Measurements from ENCODE around the gene KCNMA1.

KCNMA1 gene

DNA sequence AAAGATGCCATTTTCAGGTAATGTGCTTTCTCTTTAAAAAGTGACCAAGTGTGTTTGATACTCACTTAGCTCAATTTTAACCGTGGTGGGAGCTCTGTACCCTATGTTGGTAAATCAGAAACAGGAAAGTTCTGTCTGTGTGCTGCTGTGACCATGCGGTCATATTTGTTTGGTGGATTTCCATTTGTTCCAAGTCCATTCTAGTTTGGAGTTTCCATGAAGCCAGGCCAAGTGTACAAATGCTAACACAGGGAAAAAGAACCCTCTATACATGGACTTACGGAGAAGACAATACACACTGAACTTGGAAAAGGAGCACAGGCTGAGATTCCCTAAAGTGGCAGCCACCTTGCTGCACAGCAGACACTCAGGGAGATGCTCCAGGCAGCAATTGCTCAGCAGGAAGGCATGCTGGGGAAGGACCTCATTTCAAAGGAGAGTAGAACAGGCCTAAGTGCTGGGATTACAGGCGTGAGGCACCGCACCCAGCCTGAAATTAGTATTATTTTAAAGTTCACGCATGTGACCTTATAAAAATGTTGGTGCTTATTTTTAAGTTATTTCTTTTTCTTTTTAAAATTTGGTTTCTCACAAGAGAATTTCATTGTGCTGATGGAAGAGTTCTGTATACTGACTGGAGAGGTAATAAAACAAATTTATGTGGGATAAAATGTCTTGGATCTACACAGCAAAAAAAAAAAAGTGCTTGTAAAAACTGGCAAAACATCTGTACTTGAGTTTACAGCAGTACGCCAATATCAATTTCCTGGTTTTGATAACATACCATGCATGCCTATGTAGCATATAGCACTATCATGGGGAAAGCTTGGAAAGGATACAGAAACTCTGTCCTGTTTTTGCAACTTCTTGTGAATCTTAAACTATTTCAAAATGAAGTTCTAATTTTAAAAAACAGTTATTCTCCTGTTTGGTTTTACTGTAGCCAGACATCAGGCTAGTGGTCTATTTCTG is 436.2 kb downstream of the KCNMA1 start:
- peak; percentile 50 for DNase-seq

DNA sequence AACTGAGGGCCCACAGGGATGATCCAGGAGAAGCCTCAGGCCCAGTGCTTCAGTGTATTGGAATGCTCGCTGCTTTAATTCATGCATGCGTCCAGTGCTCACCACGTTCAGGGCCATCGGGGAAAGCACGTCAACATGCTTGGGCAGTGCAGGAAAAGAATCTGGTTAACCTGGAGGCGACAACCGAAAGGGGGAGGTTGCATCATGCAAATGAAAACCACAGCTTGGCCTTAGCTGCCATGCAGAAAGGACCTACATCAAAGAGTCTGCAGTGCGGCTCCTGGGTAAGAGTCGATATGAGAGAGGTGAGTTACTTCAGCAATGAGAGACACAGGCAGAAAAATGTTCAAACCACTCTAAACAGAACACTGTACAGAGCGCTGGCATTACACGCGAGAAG is 440.1 kb downstream of the KCNMA1 start:
- DNase-seq = no peak

DNA sequence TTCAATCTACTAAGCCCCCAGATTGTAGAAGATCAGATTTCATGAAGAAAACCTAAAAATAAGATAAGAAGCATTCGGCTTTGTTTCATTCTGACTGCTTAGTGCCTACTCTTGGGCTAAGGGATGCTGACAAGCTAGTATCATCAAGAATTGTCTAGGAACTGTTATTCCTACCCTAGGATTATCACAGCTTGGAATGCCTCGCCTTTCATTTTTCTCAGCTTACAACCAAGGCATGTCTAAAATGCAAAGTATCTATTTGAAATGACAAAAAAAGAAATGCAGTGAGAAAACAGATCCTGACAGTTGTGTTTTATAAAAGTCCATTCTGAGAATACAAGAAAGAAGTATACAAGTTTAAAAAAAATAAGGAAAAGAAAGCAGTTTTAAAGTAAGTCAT is 441.0 kb downstream of the KCNMA1 start:
- no peak for DNase-seq

DNA sequence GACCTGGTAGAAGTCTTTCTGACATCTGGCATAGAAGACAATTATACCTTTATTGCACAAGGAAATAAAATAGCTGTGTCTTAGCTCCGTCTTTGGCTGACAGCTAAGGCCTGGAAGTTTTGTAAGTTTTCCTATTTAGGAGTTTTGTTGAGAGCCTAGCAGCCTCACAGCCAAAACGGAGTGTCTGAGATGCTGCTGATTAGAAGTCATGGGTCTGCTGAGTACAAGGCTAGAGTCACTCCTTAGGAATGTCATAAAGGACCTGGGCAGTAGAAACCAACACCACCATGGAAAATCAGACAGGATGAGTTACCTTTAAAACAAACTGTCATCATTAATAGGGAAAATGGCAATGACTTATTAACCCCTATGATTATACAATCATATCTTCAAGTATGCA is 442.5 kb downstream of the KCNMA1 start:
- peak; percentile 97 for DNase-seq

DNA sequence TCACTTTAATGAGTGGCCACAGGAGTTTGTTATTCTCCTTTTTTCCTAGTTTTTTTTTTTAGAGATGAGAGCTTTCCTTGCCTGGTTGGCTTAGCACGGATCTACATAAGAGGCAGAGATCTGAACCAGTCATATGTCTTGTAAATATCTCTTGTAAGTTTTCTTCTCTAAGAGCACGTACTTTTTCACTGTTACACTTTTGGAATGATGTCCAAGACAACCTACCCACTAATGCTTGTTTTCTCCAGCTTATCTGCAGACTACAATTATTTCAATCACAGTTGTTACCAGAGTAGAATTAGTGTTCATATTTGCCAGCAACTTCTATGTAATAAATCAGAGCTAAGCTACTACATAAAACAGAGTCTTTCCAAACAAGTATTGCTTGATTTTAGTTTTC is 444.6 kb downstream of the KCNMA1 start:
- no peak for DNase-seq

DNA sequence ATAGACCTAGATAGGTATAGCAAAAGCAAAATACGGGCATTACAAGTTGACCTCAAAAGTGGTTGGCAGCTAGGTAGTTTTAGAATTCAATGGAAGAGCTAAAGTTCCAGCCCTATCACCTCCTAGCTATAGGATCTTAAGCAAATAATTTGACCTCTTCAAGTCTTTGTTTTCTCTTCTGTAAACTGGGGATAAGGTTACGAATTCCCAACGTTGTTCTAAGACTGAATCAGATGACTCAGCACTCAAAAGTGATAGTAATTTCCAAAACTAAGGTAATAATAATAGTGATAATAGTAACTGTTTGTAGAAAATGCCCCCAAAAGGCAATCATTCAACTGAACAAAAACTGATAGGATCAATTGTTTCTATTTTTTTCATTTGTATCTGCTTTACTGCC is 445.2 kb downstream of the KCNMA1 start:
- no peak for DNase-seq

DNA sequence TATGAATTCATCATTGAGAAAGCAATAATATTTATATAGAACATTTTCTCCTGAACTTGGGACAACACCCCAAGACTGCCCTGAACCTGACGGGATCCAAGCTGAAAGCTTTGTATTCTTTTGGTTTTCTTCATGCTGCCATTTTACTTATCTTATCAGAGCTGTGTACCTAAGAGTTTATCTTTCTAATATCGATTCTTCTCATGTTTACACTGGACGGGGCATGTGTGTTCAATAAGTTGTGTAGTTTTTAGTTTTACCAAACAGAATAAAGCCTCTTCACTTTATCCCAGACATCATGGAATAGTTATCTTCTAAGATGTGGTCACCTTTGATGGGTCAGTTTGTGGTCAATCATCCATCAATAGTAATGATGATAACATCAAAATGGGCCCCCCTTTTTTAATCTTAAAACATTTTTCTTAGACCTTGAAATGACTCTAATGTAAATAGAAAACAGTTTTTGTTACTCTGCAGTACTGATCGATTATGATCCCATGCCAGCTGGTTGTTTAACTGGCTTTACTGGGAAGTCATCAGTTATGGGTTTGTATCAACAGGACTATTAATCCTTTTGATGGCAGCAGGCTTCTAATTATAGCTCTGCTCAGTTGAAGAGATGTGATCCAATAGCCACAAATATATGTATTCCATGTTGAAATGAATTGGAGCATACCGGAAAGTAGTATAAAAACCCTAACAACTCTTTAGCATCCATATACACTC is 446.1 kb downstream of the KCNMA1 start:
- DNase-seq = no peak

DNA sequence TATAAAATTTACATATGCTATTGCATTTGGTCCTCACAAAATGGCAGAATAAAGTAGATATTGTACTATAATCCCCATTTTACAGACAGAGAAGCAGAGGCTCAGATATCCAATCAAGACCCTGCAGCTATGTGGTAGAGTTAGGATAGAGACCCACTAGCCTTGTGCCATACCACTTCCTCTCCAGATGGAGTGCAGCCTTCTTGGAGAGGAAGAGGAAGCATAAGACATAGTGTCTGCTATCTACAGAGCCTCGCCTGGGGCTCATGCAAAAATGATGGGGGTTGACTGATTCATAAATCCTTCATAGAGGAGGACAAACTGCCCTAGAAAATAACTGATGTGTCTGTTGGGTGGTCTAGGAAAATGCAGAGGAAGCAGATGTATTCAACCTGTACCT is 447.3 kb downstream of the KCNMA1 start:
- DNase-seq = no peak

DNA sequence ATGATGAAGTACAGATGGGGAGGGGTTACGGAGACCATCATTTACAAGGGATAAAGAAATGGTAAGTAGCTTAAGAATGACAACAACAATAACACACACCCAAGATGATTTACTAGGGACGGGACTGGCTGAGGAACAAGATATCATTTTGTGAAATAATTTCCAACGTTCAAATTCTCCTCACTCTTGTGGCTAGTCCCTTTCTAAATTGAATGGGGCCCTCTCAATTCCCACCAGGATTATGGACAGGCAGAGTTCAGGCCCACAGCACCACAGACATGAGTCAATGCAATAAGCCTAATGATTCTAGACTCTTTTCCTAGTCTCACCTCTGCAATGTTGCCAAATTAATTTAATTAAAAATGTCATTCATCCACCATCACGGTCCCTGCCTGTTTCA is 448.1 kb downstream of the KCNMA1 start:
- DNase-seq = no peak

DNA sequence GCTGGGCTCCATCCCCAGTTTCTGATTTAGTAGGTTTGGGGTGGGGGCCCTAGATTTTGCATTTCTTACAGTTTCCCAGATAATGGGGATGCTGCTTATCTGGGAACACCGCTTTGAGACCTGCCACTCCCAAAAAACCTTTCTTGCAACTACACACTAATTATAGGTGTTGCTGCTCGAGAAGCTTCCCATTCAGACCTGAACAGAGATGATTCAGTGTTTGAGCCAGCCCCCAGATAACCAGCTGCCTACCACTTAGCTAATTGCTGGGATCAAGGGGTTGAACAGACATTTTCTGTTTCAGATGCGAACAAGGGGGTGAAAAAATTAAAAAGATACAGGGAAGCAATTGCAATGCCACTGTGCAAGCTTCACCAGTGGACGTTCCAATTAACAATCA is 448.5 kb downstream of the KCNMA1 start:
- no peak for DNase-seq

DNA sequence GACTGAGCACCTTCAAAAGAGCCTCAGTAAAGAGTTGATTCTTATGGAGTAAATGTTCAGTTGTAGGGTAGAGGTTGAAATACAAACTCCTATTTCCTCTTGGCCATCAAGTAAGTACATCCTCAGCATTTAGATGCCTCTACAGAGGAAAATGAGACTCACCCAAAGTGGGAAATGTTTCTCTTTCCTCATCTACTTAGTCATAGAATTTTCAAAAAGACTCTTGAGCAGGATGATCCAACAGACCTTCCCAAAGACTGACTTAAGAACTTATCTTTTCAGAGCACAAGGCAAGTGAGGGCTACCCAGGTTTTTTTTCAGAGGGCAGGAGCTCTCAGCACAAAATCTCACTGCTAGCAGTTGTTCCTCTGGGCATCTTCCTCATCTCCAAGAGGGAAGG is 449.1 kb downstream of the KCNMA1 start:
- peak; percentile 39 for DNase-seq

DNA sequence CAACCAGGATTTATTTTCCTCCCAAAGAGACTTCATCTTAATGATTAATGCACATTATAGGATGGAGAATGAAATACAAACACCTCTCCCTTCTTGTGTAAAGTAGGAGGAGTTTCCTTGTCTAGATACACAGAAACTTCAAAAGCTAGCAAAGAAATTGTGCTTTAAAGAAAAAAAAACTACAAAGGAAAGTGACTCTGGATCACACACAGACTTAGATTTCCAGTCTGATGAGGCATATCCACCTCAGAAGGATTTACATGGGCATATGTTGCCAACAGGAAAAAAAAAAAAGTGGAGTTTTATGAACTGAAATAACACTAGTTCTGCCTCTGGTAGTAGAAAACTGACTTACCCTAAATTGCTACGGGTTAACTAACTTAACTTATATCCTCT is 449.6 kb downstream of the KCNMA1 start:
- no peak for DNase-seq

DNA sequence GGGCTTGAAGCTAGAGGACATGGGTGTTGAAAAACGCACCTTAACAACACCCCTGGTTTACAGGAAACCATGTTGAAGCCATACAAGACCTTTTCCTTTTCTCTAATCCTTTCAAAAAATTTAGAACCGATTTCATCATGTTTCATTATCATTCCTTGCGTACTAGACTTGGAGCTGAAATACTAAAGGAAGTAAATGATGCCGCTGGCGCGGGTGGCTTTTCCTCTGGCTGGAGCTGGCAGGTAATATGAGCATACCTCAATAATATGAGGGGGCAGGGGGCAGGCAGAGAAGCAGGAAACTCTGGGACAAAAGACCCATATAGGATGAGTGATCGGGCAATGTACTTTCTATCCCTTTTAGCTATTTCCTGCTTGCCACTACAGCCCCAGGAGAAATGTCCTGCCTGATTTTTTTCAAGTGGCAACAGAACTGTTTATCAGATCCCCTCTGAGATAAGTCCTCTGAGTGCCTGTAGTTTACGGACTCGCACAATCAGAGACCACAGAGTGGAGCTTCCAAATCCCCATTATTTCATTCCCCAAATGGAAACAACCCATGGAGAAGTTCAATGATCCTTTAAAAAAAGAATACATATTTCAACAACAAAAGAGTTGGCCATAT is 450.1 kb downstream of the KCNMA1 start:
- DNase-seq = no peak

DNA sequence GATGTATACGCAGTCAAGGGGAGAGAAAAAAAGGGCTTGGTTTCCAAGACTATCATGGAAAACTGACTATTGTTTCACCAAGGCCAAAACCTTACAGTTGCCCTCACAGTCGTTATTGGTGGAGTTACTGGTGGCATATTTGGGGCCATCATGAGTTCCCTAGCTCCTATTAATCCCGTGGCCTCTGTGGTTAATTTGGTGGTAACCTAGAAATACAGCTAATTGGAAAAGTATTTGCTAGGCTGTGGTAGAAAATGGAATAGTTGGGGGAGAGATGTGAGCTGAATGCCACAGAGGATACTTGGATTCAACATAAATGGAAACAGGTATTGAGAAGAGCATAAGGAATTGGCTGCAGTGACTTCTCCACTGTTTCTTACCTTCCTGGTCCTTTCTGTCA is 450.7 kb downstream of the KCNMA1 start:
- DNase-seq = peak; percentile 72

DNA sequence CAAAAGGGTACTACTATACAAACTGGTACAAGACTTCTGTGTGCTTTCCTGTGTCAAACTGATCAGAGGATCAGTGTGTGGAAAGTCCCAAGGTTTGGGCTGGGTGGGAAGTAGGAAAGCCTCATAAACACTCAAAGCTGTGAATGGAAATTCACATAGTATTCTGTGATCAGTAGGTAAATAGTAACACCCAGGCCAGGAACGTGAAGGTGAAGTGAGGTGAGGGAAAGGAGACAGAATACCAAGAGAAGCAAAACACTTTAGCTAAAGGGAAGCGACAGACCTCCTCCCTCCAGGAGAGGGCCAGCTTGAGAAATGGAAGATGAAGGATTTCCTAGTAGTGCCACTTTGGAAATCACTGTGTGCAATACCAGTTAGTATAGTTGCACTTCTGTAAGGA is 451.9 kb downstream of the KCNMA1 start:
- DNase-seq = no peak

DNA sequence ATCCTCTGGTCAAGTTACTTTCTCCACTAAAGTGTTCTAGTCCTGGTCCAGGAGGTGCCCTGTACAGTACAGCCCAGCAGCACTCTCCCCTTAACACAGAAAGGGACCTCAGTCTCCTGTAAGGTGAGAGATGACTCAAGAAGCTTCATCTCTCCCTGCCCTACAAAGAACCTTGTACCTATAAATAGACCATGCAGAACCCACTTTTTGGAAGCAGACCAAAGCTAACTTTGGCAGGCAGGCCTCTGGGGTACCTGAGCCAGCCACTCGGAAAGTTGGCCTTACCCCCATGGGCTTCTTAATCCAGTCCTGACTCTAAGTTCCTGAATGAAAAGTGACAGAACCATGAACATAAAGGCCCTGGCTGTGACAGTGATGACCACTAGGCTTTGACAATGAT is 454.8 kb downstream of the KCNMA1 start:
- no peak for DNase-seq

DNA sequence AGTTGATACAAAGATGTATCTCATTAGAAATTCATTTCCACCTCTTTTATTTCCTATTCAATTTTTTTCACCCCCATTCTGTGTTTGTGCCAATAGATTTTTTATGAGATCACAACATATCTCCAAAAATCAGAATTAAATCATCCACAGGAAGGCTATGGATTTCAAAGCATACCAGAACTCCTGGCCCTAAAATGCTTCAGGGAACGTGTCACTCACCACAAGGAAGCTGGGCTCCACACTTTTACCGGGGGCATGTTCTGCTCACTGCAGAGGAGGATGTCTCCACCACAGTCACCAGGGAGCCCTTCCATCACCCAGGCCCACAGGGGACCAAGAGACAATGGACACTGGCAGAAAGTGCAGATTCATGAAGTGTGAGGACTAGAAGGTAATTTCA is 456.8 kb downstream of the KCNMA1 start:
- DNase-seq = peak; percentile 76

DNA sequence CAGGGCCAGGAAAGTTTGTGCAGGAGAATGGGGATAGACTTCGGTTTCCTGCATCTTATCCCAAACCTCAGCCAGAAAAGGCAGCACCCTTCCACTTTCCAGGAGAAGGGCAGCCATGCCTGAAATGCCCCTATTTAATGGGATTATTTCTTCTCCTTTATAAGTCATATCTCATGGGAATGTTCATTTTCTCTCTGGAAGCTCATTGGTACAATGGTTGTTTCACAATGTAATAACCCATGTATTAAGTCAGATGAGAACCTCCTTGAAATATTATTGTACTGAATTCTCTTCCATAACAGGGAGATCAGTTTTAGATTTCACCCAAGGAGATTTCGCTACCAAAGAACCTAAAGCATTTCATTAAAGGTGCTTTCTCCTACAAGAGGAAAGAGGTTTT is 457.5 kb downstream of the KCNMA1 start:
- no peak for DNase-seq

DNA sequence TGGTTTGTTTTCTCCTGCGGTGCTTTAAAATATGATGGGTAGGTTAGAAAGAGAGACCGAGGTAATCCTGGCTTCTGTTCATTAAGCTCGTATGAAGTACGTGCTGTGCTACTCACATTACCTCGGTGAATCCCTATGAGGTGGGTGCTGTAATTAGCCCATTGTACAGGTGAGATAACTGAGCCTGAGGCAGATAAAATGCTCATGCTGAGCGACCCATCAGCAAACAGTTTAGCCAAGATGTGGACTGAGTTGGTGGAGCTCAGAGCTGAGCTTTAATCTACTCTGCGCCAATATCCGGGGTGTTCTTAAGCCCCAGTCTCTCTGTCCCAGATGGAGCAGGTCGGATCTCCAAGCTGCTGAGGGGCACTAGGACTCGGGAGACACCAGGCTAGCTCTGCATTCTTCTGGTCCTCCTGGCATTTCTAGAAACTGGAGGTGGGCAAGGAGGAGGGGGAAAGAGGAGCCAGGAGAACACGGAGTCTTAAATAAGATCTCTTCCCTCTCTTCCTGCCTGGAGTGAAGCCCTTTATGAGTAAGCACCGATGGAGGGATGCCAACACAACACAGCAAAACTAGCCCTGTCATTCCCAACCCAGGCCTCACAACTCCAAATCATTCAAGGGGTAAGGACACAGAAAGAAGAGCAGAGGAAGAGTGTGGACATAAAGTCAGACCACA is 458.5 kb downstream of the KCNMA1 start:
- DNase-seq = peak; percentile 96

DNA sequence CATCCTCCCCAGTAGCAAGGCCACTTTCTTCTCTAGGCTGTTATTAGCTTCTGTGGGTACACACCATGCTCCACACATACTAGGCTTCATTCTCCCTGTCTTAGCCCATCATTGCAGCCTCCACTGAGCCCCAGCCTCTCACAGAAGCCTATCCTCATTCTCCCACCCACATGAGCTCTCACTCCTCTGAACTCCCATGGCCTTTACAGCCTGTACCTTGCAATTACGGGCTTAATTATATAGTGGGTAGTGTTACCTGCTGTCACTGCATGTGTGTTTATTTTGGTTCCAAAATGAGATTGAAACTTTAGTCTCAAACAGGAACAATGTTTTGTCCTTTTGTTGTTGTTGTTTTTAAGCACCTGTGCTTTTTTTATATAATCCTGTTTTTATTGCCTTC is 460.0 kb downstream of the KCNMA1 start:
- DNase-seq = no peak

DNA sequence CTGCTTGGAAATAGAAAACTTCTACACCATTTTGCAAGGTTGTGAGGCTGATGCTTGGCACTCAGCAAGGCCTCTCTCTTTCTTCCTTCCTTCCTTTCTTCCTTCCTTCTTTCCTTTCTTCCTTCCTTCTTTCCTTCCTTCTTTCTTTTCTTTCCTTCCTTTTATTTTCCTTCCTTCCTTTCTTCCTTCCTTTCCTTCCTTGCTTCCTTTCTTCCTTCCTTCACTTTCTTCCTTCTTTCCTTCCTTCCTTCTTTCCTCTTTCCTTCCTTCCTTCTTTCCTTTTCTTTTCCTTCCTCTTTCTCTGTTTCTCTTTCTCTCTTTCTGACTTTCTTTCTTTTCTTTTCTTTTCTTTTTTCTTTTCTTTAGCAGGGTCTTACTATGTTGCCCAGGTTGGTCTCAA is 460.4 kb downstream of the KCNMA1 start:
- no peak for DNase-seq

DNA sequence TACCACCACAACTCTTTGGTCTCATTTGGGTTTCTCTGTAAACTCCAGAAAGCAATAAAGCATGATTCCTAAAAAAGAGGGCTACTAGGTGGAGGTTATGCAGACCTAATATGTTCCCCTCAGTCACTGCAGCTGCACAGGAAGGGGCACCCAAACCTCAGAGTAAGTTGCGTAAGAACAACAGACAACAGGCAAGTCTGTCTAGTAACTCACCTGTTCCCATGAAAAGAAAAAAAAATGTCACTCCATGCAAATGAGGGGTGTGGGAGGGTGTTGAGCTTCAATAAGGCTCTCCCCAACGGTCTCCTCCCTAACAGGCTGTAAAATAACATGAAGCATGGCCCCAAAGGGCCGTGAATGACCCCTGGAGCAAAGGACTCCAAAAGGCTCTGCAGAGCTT is 461.4 kb downstream of the KCNMA1 start:
- no peak for DNase-seq

DNA sequence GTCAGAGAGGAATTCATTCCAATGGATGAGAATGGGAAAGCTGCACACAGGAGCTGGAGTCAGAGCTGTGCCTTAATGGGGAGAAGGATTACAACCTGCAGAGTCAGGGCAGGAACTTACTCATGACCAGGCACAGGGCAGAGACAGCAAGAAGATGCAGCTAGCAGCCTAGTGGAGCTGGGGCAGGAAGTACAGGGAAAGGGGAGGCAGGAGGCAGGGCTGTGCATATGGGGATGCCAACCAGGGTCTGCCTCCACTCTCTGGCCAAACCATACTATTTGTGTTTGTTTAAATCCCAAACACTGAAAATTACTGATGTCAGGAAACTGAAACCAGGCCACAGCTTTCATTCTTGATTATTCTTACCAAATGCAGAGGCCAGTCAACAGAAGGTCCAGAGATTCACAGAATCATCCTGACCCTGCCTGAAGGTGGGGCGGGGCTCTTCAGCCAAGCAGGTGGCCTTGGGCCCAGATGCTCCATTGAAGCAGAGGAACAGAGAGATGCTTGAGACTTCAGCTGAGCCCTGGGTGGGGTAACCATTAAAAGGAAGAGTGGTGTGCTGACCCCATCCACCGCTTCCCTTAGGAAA is 461.9 kb downstream of the KCNMA1 start:
- no peak for DNase-seq
